Mesenchymal stem cell (in vitro differentiated cells and primary cell): ENCODE measurements around the gene PRDM9.

Experiments used
- DNase-seq: peaks from one replicate; pipeline ENCODE4 v3.0.0-alpha.2; 2013
- H2AFZ ChIP-seq: one replicate; pipeline ENCODE4 v1.6.1; 2013; ENCODE audit warnings: low read depth, mild to moderate bottlenecking, control low read depth, inconsistent platforms, low read length, moderate library complexity
- H2AK5ac ChIP-seq: 2 replicates; pipeline ENCODE4 v1.6.1; 2013; ENCODE audit warnings: low read length, moderate library complexity, mild to moderate bottlenecking, inconsistent platforms; ENCODE audit not compliant: severe bottlenecking
- H2BK120ac ChIP-seq: one replicate; pipeline ENCODE4 v1.6.1; 2013; ENCODE audit warnings: low read depth, mild to moderate bottlenecking, inconsistent platforms, low read length, moderate library complexity
- H2BK12ac ChIP-seq, 2 experiments: one replicate each; pipeline ENCODE4 v1.6.1; 2013; ENCODE audit warnings: inconsistent platforms in 2 of 2, low read length in 2 of 2, mild to moderate bottlenecking in 2 of 2, moderate library complexity in 2 of 2, control low read depth in 1 of 2
- H2BK15ac ChIP-seq: one replicate; pipeline ENCODE4 v1.6.1; 2013; ENCODE audit warnings: mild to moderate bottlenecking, low read depth, inconsistent platforms; ENCODE audit not compliant: poor library complexity, severe bottlenecking
- H2BK5ac ChIP-seq: 2 replicates; pipeline ENCODE4 v1.6.1; 2013; ENCODE audit warnings: low read depth, mild to moderate bottlenecking, low read length, control low read depth, inconsistent platforms; ENCODE audit not compliant: poor library complexity, severe bottlenecking
- H3K14ac ChIP-seq, 2 experiments: one replicate each; pipeline ENCODE4 v1.6.1; 2013; ENCODE audit warnings: inconsistent platforms in 2 of 2, low read length in 2 of 2, control low read depth in 1 of 2, mild to moderate bottlenecking in 1 of 2, moderate library complexity in 1 of 2
- H3K18ac ChIP-seq, 2 experiments: one replicate each; pipeline ENCODE4 v1.6.1; 2013; ENCODE audit warnings: inconsistent platforms in 2 of 2, low read length in 2 of 2, control low read depth in 1 of 2, low read depth in 1 of 2, mild to moderate bottlenecking in 1 of 2
- H3K23ac ChIP-seq, 2 experiments: one replicate each; pipeline ENCODE4 v1.6.1; 2013; ENCODE audit warnings: inconsistent platforms in 2 of 2, low read length in 2 of 2, mild to moderate bottlenecking in 2 of 2, moderate library complexity in 2 of 2, control low read depth in 1 of 2
- H3K27ac ChIP-seq: 2 replicates; pipeline ENCODE4 v1.5.1; 2013; ENCODE audit warnings: mild to moderate bottlenecking, moderate library complexity, low read length, control low read depth, inconsistent platforms; ENCODE audit not compliant: poor library complexity, severe bottlenecking
- H3K27me3 ChIP-seq, 2 experiments: 2 replicates each; pipeline versions ENCODE4 v1.6.1 to v1.7.0; 2013; ENCODE audit warnings: low read length in 2 of 2, mild to moderate bottlenecking in 2 of 2, moderate library complexity in 2 of 2, control low read depth in 1 of 2, inconsistent platforms in 1 of 2; ENCODE audit not compliant: control insufficient read depth in 1 of 2, insufficient read depth in 1 of 2
- H3K36me3 ChIP-seq, 2 experiments: 2 replicates each; pipeline versions ENCODE4 v1.6.1 to v1.7.0; 2013; ENCODE audit warnings: low read length in 2 of 2, control low read depth in 1 of 2, inconsistent platforms in 1 of 2, low read depth in 1 of 2, mild to moderate bottlenecking in 1 of 2; ENCODE audit not compliant: insufficient read depth in 2 of 2, control insufficient read depth in 1 of 2
- H3K4ac ChIP-seq, 2 experiments: one replicate each; pipeline ENCODE4 v1.6.1; 2013; ENCODE audit warnings: inconsistent platforms in 2 of 2, low read length in 2 of 2, mild to moderate bottlenecking in 2 of 2, moderate library complexity in 2 of 2, control low read depth in 1 of 2, low read depth in 1 of 2
- H3K4me1 ChIP-seq: 2 replicates; pipeline ENCODE4 v1.6.1; 2013; ENCODE audit warnings: low read depth, low read length, control low read depth; ENCODE audit not compliant: control insufficient read depth, insufficient read depth
- H3K4me2 ChIP-seq: 2 replicates; pipeline ENCODE4 v1.6.1; 2013; ENCODE audit warnings: low read length, mild to moderate bottlenecking, inconsistent platforms; ENCODE audit not compliant: poor library complexity, severe bottlenecking
- H3K4me3 ChIP-seq, 2 experiments: 2 replicates each; pipeline versions ENCODE4 v1.5.1 to v1.7.0; 2013; ENCODE audit warnings: low read length in 2 of 2, mild to moderate bottlenecking in 2 of 2, control low read depth in 1 of 2, low read depth in 1 of 2; ENCODE audit not compliant: insufficient read depth in 1 of 2
- H3K79me1 ChIP-seq: replicated peaks from 2 replicates; pipeline ENCODE4 v1.6.1; 2013; ENCODE audit warnings: mild to moderate bottlenecking, control low read depth, low read length, inconsistent platforms; ENCODE audit not compliant: poor library complexity, severe bottlenecking
- H3K9ac ChIP-seq: 2 replicates; pipeline ENCODE4 v1.7.0; 2013; ENCODE audit warnings: mild to moderate bottlenecking, low read length, moderate library complexity
- H3K9me3 ChIP-seq: 2 replicates; pipeline ENCODE4 v1.7.0; 2013; ENCODE audit warnings: mild to moderate bottlenecking, low read length; ENCODE audit not compliant: control insufficient read depth
- H4K8ac ChIP-seq: one replicate; pipeline ENCODE4 v1.6.1; 2013; ENCODE audit warnings: inconsistent platforms, mild to moderate bottlenecking, low read length, moderate library complexity
- H4K91ac ChIP-seq: one replicate; pipeline ENCODE4 v1.6.1; 2013; ENCODE audit warnings: mild to moderate bottlenecking, low read length, inconsistent platforms
- WGBS: methylation state at CpG from one replicate; pipeline ENCODE4 v1.1.7; 2013; ENCODE audit warnings: mixed read lengths; 5-methylcytosine and 5-hydroxymethylcytosine counted together

PRDM9 gene

DNA sequence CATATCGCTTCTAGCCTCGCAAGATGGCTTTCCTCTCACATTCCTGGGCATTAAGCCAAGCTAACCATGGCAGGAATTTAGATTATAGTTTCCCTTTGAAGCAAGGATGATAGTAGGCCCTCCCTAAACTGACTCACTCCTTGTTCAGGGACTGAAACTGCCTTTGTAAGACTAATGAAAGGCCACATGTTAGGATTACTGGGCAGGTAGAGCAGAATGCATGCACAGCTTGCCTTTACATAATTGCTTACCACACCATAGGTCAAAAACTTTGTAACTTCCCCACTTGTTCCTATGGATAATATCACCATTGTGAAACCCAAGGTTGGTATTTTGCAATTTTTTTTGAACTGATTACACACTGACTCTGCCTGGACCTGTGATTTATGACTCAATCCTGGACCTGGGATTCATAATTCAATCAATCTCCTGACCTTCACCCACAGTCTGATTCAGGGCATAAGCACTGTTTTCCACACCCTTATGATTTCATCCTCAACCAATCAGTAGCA, 41.0 kb upstream of the PRDM9 start:
- no peak overlapping the region for H2BK12ac ChIP-seq
- DNase-seq = peak; percentile 62
- H3K4me1 ChIP-seq = no peaks in the 10 kb centered on the region
- no peak overlapping the region for H4K91ac ChIP-seq
- H3K9me3 ChIP-seq = peaks cover 7% of the 10 kb centered on the region
- H3K9ac ChIP-seq = no peak overlapping the region
- H2BK5ac ChIP-seq = no peak overlapping the region
- no peak overlapping the region for H3K23ac ChIP-seq
- no peaks in the 10 kb centered on the region for H3K36me3 ChIP-seq
- H3K27me3 ChIP-seq = no peaks in the 10 kb centered on the region
- 72% methylated on average over 2 of the region's 2 CpGs for WGBS
- H2AFZ ChIP-seq = no peak overlapping the region
- H2BK120ac ChIP-seq = no peak overlapping the region
- H3K4me3 ChIP-seq = no peak overlapping the region
- no peak overlapping the region for H2BK15ac ChIP-seq
- H3K14ac ChIP-seq = no peak overlapping the region
- no peak overlapping the region for H4K8ac ChIP-seq
- H3K27ac ChIP-seq = no peak overlapping the region
- H3K18ac ChIP-seq = no peak overlapping the region
- no peak overlapping the region for H2AK5ac ChIP-seq
- no peak overlapping the region for H3K4me2 ChIP-seq
- no peaks in the 10 kb centered on the region for H3K79me1 ChIP-seq
- H3K4ac ChIP-seq = no peak overlapping the region

DNA sequence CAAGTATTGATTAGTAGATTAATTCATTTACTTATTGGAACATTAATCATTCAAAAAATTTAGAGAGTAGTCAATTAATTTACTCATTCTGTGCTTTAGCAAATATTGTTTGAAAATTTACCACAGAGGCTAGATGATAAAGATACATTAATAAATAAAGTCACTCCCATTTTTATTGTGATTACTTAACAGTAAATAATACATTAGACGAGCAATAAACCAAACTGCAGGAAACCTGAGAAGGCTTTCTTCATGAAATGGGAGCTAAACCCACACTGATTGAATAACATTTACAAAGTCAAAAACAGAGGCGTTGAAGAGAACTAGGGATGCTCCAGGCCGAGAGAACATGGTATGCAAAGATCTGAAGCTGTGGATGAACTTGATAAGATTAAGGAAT, 38.8 kb upstream of the PRDM9 start:
- Histone ChIP-seq H3K4ac (no peak overlapping the region), H3K79me1 (no peaks in the 10 kb centered on the region), H2BK5ac (no peak overlapping the region), H2BK12ac (no peak overlapping the region), H3K27ac (no peak overlapping the region), H4K8ac (no peak overlapping the region), H4K91ac (no peak overlapping the region), H3K4me3 (no peak overlapping the region), H3K14ac (no peak overlapping the region), H3K36me3 (no peaks in the 10 kb centered on the region), H2AK5ac (no peak overlapping the region), H2BK15ac (no peak overlapping the region), H3K9ac (no peak overlapping the region), H3K4me1 (no peaks in the 10 kb centered on the region), H3K27me3 (no peaks in the 10 kb centered on the region), H3K23ac (no peak overlapping the region), H2BK120ac (no peak overlapping the region), H3K18ac (no peak overlapping the region), H2AFZ (no peak overlapping the region), H3K4me2 (no peak overlapping the region), H3K9me3 (peaks cover 7% of the 10 kb centered on the region)
- DNase-seq = no peak
- WGBS = 78% methylated on average over 3 of the region's 3 CpGs

DNA sequence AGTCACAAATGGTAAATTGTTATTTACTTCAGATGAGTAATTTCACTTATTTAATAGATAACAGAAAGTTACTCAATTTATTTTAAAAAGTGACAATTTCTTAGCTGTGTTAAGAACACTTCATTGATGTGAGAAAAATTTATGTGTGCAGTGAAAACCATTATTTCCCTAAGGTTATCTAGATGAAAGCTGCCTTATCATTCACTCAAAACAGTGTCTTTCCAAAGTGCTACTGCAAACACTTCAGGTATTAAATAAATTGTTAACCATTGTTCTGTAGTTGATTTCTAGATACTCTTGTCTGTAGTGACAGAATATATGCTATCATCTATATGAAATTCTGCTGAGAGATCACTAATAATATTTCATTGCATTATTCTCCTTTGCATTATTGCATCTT, 33.5 kb upstream of the PRDM9 start:
- Histone ChIP-seq H2BK12ac (no peak overlapping the region), H3K79me1 (no peaks in the 10 kb centered on the region), H3K9ac (no peak overlapping the region), H3K27ac (no peak overlapping the region), H2AFZ (no peak overlapping the region), H3K18ac (no peak overlapping the region), H4K91ac (no peak overlapping the region), H3K4me1 (no peaks in the 10 kb centered on the region), H4K8ac (no peak overlapping the region), H2BK120ac (no peak overlapping the region), H2AK5ac (no peak overlapping the region), H3K36me3 (no peaks in the 10 kb centered on the region), H3K14ac (no peak overlapping the region), H3K4ac (no peak overlapping the region), H2BK15ac (no peak overlapping the region), H3K4me3 (no peak overlapping the region), H3K4me2 (no peak overlapping the region), H3K27me3 (no peaks in the 10 kb centered on the region), H3K23ac (no peak overlapping the region), H2BK5ac (no peak overlapping the region), H3K9me3 (no peaks in the 10 kb centered on the region)
- no peak for DNase-seq

DNA sequence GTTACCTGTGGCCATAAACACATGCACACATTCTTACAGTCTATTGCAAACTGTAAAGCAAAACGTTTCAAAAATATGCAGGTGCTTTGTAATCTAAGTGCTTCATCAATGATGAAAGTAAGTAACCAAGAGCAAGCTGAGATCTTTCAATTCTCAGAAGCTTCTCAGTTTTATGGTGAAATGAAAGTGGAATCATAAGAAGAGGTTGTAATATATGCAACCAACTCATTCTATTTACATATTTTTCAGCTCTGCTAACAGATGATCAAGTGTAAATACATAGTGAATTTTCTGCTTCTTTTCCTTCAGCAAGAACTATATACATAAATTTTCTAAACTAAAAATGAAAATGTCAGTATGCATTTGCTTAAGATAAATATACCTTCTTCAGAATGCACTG, 33.1 kb upstream of the PRDM9 start:
- no peaks in the 10 kb centered on the region for H3K27me3 ChIP-seq
- H3K4ac ChIP-seq = no peak overlapping the region
- H3K4me3 ChIP-seq = no peak overlapping the region
- no peaks in the 10 kb centered on the region for H3K4me1 ChIP-seq
- H2BK5ac ChIP-seq = no peak overlapping the region
- no peak for DNase-seq
- no peak overlapping the region for H2BK15ac ChIP-seq
- H3K23ac ChIP-seq = no peak overlapping the region
- H2AFZ ChIP-seq = no peak overlapping the region
- no peak overlapping the region for H2AK5ac ChIP-seq
- H4K91ac ChIP-seq = no peak overlapping the region
- no peak overlapping the region for H2BK120ac ChIP-seq
- no peak overlapping the region for H2BK12ac ChIP-seq
- H3K9me3 ChIP-seq = no peaks in the 10 kb centered on the region
- H3K18ac ChIP-seq = no peak overlapping the region
- H3K27ac ChIP-seq = no peak overlapping the region
- H3K36me3 ChIP-seq = no peaks in the 10 kb centered on the region
- H4K8ac ChIP-seq = no peak overlapping the region
- H3K14ac ChIP-seq = no peak overlapping the region
- H3K79me1 ChIP-seq = no peaks in the 10 kb centered on the region
- no peak overlapping the region for H3K9ac ChIP-seq
- no CpG with 5 or more reads among the region's 1 CpG for WGBS
- H3K4me2 ChIP-seq = no peak overlapping the region
